GM12878 (cell line): Measurements from ENCODE around the gene BCL2L12. TPM values are rescaled to one million over a fixed set of nuclear protein-coding genes. Genes with fewer than 3 reads are reported as not detected.

Source experiments
- ATAC-seq: fragments of 200-7000 bp; cut with Tn5 transposase; 3 replicates; pipeline ENCODE4 v1.9.1; 2020; ENCODE audit warnings: mild to moderate bottlenecking, moderate library complexity
- BruUV-seq: library from RNA; stranded (reverse); fragments of 400-500 nt; replicated peaks from 2 replicates; lab custom pipeline; 2021; lab: Mats Ljungman, UMichigan
- CTCF ChIA-PET: fragments of 300-600 bp; sonication (Branson Sonifier 250); formaldehyde crosslinking; extraction: SDS; loops from one replicate; lab custom pipeline; 2021; ENCODE audit warnings: inconsistent platforms; lab: Yijun Ruan, JAX
- POLR2A ChIA-PET: fragments of 350-600 bp; formaldehyde crosslinking; extraction: SDS; loops from one replicate; lab custom pipeline; 2021; ENCODE audit warnings: inconsistent platforms; lab: Charles Lee
- RAD21 ChIA-PET: fragments of 300-600 bp; sonication (Branson Sonifier 250); formaldehyde crosslinking; loops from one replicate; lab custom pipeline; 2023; ENCODE audit warnings: antibody characterized with exemption; ENCODE audit not compliant: unreplicated experiment; lab: Charles Lee
- SMC1A ChIA-PET: fragments of 300-600 bp; sonication (Branson Sonifier 250); formaldehyde crosslinking; loops from one replicate; lab custom pipeline; 2023; ENCODE audit not compliant: unreplicated experiment, uncharacterized antibody; lab: Charles Lee
- DNase-seq: peaks from one replicate; pipeline ENCODE4 v3.0.0-alpha.2; 2011; ENCODE audit warnings: low read depth, low spot score
- FAIRE-seq: peaks from 3 replicates; lab custom pipeline; 2011; peaks lifted over from hg19 to GRCh38; lab: Jason Lieb, UNC
- H2AFZ ChIP-seq: 2 replicates; pipeline ENCODE4 v1.6.0; 2011; ENCODE audit warnings: low read depth, low read length, control low read depth; ENCODE audit not compliant: control insufficient read depth
- H3K27ac ChIP-seq: 2 replicates; pipeline ENCODE4 v1.5.1; 2011; ENCODE audit warnings: control low read depth; ENCODE audit not compliant: control insufficient read depth, insufficient read depth
- H3K27me3 ChIP-seq, 2 experiments: replicated peaks in 1 of 2; 2 replicates each; pipeline versions ENCODE4 v1.6.0 to v1.6.1; 2011; ENCODE audit warnings: low read length in 1 of 2; ENCODE audit not compliant: control insufficient read depth in 2 of 2, insufficient read depth in 2 of 2
- H3K36me3 ChIP-seq, 2 experiments: 2 replicates each; pipeline ENCODE4 v1.5.1; 2011; ENCODE audit warnings: low read length in 1 of 2; ENCODE audit not compliant: control insufficient read depth in 2 of 2, insufficient read depth in 2 of 2
- H3K4me1 ChIP-seq: 2 replicates; pipeline ENCODE4 v1.6.1; 2011; ENCODE audit warnings: mild to moderate bottlenecking, low read length, moderate library complexity, mixed read lengths; ENCODE audit not compliant: control insufficient read depth, insufficient read depth
- H3K4me2 ChIP-seq: 2 replicates; pipeline ENCODE4 v1.6.0; 2011; ENCODE audit warnings: control low read depth; ENCODE audit not compliant: control insufficient read depth, insufficient read depth
- H3K4me3 ChIP-seq: fragments of 200-600 bp; sonication (generic); 2 replicates; pipeline ENCODE4 v1.5.1; 2016
- H3K79me2 ChIP-seq: 2 replicates; pipeline ENCODE4 v1.6.0; 2011; ENCODE audit warnings: low read length; ENCODE audit not compliant: control insufficient read depth, insufficient read depth
- H3K9ac ChIP-seq: 2 replicates; pipeline ENCODE4 v1.8.0; 2011; ENCODE audit warnings: low read length, control low read depth, mixed read lengths; ENCODE audit not compliant: control insufficient read depth, insufficient read depth
- H3K9me3 ChIP-seq: replicated peaks from 3 replicates; pipeline ENCODE4 v1.5.1; 2011; ENCODE audit warnings: mild to moderate bottlenecking, low read length; ENCODE audit not compliant: control insufficient read depth, insufficient read depth
- H4K20me1 ChIP-seq: 2 replicates; pipeline ENCODE4 v1.6.0; 2011; ENCODE audit not compliant: control insufficient read depth, insufficient read depth
- ATF7 ChIP-seq: fragments of 450-650 bp; IDR thresholded peaks from 2 replicates; pipeline ENCODE4 v1.6.1; 2016; ENCODE audit warnings: low read depth, mild to moderate bottlenecking
- HDAC6 ChIP-seq: fragments of 200-600 bp; sonication (generic); IDR thresholded peaks from one replicate; pipeline ENCODE4 v1.8.0; 2017; ENCODE audit warnings: antibody characterized with exemption; ENCODE audit not compliant: unreplicated experiment
- KAT2A ChIP-seq: conservative IDR thresholded peaks from 2 replicates; pipeline ENCODE4 v1.6.1; 2011; ENCODE audit warnings: low read depth, low read length; ENCODE audit not compliant: control insufficient read depth
- WGBS: methylation state at CpG from one replicate; pipeline ENCODE4 v1.1.6; 2016; ENCODE audit warnings: low lambda C conversion rate; ENCODE audit not compliant: insufficient replicate concordance, insufficient coverage; ENCODE audit errors: missing lambda C conversion rate; 5-methylcytosine and 5-hydroxymethylcytosine counted together
- in situ Hi-C: fragments of 300-500 bp; cut with MboI; formaldehyde crosslinking; loops from 9 replicates; pipeline ENCODE4 v1.14.3; 2018; ENCODE audit warnings: mixed read lengths
- intact Hi-C: fragments of 100-400 bp; cut with micrococcal nuclease; formaldehyde crosslinking; loops from one replicate; pipeline ENCODE4 v1.14.2; 2022; ENCODE audit not compliant: unreplicated experiment
- polyA plus RNA-seq, 11 experiments: library from polyadenylated mRNA; depleted of rRNA in 4 of 11; unstranded in 6 of 11; stranded (reverse) in 5 of 11; fragments of >200 nt; fragmentation: Nextera tagmentation in 4 of 11; fragmentation: Illumina TruSeq in 1 of 11; extraction: Ambion mirVana in 4 of 11; extraction: Trizol in 1 of 11; gene quantifications; 1 replicate in 1 of 11; 2 replicates in 10 of 11; pipeline versions ENCODE4 v1.2.1 to v1.2.3, GENCODE V29; 2011 to 2016; ENCODE audit warnings: inconsistent platforms in 2 of 11, missing spikeins in 2 of 11, low read depth in 1 of 11
- total RNA-seq, 4 experiments: library from RNA; depleted of rRNA in 3 of 4; stranded (reverse); fragments of >200 nt in 3 of 4; fragmentation: Illumina TruSeq in 1 of 4; extraction: Trizol in 1 of 4; gene quantifications; 2 replicates each; pipeline versions ENCODE4 v1.2.1 to v1.2.3, GENCODE V29; 2013 to 2021
- TF ChIP-seq, protein P1 (sequence below): fragments of 450-650 bp; conservative IDR thresholded peaks from 2 replicates; pipeline ENCODE4 v1.6.1; 2017; ENCODE audit warnings: mild to moderate bottlenecking, moderate library complexity
- TF ChIP-seq, protein P2 (sequence below): IDR thresholded peaks from 2 replicates; pipeline ENCODE4 v1.6.1; 2011; ENCODE audit warnings: borderline replicate concordance, low read depth, mild to moderate bottlenecking, moderate library complexity, mixed read lengths, low read length; ENCODE audit not compliant: insufficient read depth; ENCODE audit errors: extremely low read length
- TF ChIP-seq, protein P3 (sequence below): IDR thresholded peaks from 2 replicates; pipeline ENCODE4 v1.6.1; 2011; ENCODE audit warnings: low read depth, low read length, improper control_type of control experiment, borderline replicate concordance
- TF ChIP-seq, protein P4 (sequence below): IDR thresholded peaks from 2 replicates; pipeline ENCODE4 v1.6.1; 2012; ENCODE audit warnings: low read depth, low read length, improper control_type of control experiment

Gene BCL2L12
- total and polyA plus RNA-seq, 10 of the 15 experiments (the other 5 are each of a cell fraction or from before 2014, with no cell fraction given): 1.8 to 143 (median 50.4) TPM

DNA sequence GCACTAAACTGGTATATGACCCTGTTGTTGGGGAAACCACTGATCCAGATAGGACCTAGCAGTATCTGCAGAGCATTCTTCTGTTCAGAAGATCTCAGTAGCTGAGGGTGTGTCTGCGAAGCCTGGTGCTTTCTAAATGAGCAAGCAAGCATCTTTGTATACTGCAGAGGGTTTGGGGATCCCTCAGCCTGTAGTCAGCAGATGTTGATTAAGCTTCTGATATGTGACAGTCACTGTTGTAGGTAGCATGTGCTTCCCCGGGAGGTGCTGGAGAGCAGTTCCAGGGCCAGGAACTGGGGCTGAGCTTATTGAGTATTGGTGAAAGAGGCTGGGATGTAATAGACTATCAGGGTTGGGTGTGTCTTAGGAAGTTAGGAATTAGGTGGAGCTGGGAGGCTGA is 22.3 kb upstream of the BCL2L12 start (continued):
- TF ChIP-seq, protein P1, sequence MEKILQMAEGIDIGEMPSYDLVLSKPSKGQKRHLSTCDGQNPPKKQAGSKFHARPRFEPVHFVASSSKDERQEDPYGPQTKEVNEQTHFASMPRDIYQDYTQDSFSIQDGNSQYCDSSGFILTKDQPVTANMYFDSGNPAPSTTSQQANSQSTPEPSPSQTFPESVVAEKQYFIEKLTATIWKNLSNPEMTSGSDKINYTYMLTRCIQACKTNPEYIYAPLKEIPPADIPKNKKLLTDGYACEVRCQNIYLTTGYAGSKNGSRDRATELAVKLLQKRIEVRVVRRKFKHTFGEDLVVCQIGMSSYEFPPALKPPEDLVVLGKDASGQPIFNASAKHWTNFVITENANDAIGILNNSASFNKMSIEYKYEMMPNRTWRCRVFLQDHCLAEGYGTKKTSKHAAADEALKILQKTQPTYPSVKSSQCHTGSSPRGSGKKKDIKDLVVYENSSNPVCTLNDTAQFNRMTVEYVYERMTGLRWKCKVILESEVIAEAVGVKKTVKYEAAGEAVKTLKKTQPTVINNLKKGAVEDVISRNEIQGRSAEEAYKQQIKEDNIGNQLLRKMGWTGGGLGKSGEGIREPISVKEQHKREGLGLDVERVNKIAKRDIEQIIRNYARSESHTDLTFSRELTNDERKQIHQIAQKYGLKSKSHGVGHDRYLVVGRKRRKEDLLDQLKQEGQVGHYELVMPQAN: no peak
- TF ChIP-seq, protein P2, sequence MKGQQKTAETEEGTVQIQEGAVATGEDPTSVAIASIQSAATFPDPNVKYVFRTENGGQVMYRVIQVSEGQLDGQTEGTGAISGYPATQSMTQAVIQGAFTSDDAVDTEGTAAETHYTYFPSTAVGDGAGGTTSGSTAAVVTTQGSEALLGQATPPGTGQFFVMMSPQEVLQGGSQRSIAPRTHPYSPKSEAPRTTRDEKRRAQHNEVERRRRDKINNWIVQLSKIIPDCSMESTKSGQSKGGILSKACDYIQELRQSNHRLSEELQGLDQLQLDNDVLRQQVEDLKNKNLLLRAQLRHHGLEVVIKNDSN: no peak
- TF ChIP-seq, all 136 proteins: peak for 2

DNA sequence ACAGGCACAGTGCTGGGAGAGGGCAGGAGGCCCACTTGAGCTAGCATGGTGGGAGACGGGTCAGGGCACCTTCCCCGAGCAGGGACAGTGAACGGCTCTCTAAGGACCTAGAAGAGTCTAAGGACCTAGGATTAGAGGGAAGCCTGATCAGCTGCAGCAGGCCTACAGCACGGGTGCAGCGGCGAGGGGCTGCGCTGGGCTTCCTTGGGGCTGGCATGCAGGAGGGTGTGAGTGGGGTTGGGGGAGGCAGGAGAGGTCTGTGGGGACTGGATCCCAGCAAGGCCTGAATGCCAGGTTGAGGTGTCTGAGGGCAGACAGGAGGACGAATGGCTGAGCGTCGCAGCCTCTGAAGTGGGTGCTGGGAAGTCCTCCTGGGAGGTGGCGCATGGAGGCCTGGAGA is 20.1 kb upstream of the BCL2L12 start:
- H3K9ac ChIP-seq: no peak overlapping the region
- RAD21 ChIA-PET: no interaction called here
- WGBS: 93% methylated on average over 11 of the region's 11 CpGs
- POLR2A ChIA-PET: interaction anchor here (0.6 to 6.5 kb wide), 2 partner anchors 30 to 166 kb away, joined by 3 to 200 read pairs; partner anchors contain the start of gene PRMT1
- TF ChIP-seq KAT2A: no peak
- TF ChIP-seq, protein P3, sequence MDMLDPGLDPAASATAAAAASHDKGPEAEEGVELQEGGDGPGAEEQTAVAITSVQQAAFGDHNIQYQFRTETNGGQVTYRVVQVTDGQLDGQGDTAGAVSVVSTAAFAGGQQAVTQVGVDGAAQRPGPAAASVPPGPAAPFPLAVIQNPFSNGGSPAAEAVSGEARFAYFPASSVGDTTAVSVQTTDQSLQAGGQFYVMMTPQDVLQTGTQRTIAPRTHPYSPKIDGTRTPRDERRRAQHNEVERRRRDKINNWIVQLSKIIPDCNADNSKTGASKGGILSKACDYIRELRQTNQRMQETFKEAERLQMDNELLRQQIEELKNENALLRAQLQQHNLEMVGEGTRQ: no peak
- TF ChIP-seq HDAC6: no peak
- TF ChIP-seq ATF7: no peak
- TF ChIP-seq, protein P4, sequence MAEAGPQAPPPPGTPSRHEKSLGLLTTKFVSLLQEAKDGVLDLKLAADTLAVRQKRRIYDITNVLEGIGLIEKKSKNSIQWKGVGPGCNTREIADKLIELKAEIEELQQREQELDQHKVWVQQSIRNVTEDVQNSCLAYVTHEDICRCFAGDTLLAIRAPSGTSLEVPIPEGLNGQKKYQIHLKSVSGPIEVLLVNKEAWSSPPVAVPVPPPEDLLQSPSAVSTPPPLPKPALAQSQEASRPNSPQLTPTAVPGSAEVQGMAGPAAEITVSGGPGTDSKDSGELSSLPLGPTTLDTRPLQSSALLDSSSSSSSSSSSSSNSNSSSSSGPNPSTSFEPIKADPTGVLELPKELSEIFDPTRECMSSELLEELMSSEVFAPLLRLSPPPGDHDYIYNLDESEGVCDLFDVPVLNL: no peak
- TF ChIP-seq, all 136 proteins: peak for 0
- no peak for ATAC-seq
- BruUV-seq: no TSS peak
- no peak overlapping the region for H3K27ac ChIP-seq
- H3K9me3 ChIP-seq: no peaks in the 10 kb centered on the region
- SMC1A ChIA-PET: no interaction called here
- intact Hi-C loops: no loop called here
- in situ Hi-C loops: no loop called here
- H3K4me3 ChIP-seq: no peak overlapping the region
- CTCF ChIA-PET: no interaction called here
- no peaks in the 10 kb centered on the region for H3K27me3 ChIP-seq
- no peaks in the 10 kb centered on the region for H4K20me1 ChIP-seq
- peaks cover 12% of the 10 kb centered on the region for H3K4me1 ChIP-seq
- H3K79me2 ChIP-seq: peaks cover 36% of the 10 kb centered on the region
- no peak for FAIRE-seq
- no peak overlapping the region for H3K4me2 ChIP-seq
- H3K36me3 ChIP-seq: peaks cover 0 to 5% of the 10 kb centered on the region in 2 experiments; a peak in 3 of 4 replicates
- no peak overlapping the region for H2AFZ ChIP-seq
- no peak for DNase-seq
